MCF 10A (cell line): ENCODE results near the gene FBRS. TPM values are rescaled to one million over a fixed set of nuclear protein-coding genes. Genes with fewer than 3 reads are reported as not detected.

Source experiments
- BruUV-seq: library from RNA; stranded (reverse); fragments of 400-500 nt; replicated peaks from 2 replicates; lab custom pipeline; 2021; lab: Mats Ljungman, UMichigan
- CTCF ChIA-PET: fragments of 300-600 bp; sonication (Branson Sonifier 250); formaldehyde crosslinking; extraction: SDS; loops from one replicate; lab custom pipeline; 2021; ENCODE audit warnings: antibody characterized with exemption, inconsistent platforms; lab: Yijun Ruan, JAX
- POLR2A ChIA-PET: fragments of 300-600, 350-650 bp; sonication (Branson Sonifier 250); formaldehyde crosslinking; extraction: SDS; loops from one replicate; lab custom pipeline; 2020; ENCODE audit warnings: antibody characterized with exemption, inconsistent platforms; lab: Yijun Ruan, JAX
- DNase-seq: peaks from one replicate; pipeline ENCODE4 v3.0.0-alpha.2; 2018; ENCODE audit not compliant: unreplicated experiment
- H3K27ac Mint-ChIP-seq: one replicate; pipeline ENCODE4 v1.8.0; 2022; ENCODE audit warnings: mild to moderate bottlenecking, low read depth, mixed read lengths; ENCODE audit not compliant: unreplicated experiment
- H3K27me3 Mint-ChIP-seq: one replicate; pipeline ENCODE4 v1.8.0; 2022; ENCODE audit warnings: mixed read lengths; ENCODE audit not compliant: insufficient read depth, unreplicated experiment
- H3K36me3 Mint-ChIP-seq: one replicate; pipeline ENCODE4 v1.8.0; 2022; ENCODE audit warnings: mild to moderate bottlenecking, moderate library complexity, mixed read lengths; ENCODE audit not compliant: insufficient read depth, unreplicated experiment
- H3K4me1 Mint-ChIP-seq: one replicate; pipeline ENCODE4 v1.8.0; 2022; ENCODE audit warnings: mixed read lengths; ENCODE audit not compliant: insufficient read depth, unreplicated experiment
- H3K4me3 Mint-ChIP-seq: one replicate; pipeline ENCODE4 v1.8.0; 2022; ENCODE audit warnings: mild to moderate bottlenecking, moderate library complexity, mixed read lengths; ENCODE audit not compliant: unreplicated experiment
- H3K9me3 Mint-ChIP-seq: one replicate; pipeline ENCODE4 v1.8.0; 2022; ENCODE audit warnings: mixed read lengths; ENCODE audit not compliant: unreplicated experiment
- intact Hi-C: fragments of 100-400 bp; cut with micrococcal nuclease; formaldehyde crosslinking; loops from 2 replicates; pipeline ENCODE4 v1.14.1; 2022
- total RNA-seq: library from RNA; stranded (reverse); gene quantifications from 2 replicates; pipeline ENCODE4 v1.2.3, GENCODE V29; 2022
- TF ChIP-seq, protein P1 (sequence below): fragments of 200-600 bp; IDR thresholded peaks from one replicate; pipeline ENCODE4 v1.8.0; 2022; ENCODE audit warnings: antibody characterized with exemption, mild to moderate bottlenecking; ENCODE audit not compliant: unreplicated experiment

The FBRS gene
- total RNA-seq, 1 experiment from 2014 or later: 69.1 TPM

DNA sequence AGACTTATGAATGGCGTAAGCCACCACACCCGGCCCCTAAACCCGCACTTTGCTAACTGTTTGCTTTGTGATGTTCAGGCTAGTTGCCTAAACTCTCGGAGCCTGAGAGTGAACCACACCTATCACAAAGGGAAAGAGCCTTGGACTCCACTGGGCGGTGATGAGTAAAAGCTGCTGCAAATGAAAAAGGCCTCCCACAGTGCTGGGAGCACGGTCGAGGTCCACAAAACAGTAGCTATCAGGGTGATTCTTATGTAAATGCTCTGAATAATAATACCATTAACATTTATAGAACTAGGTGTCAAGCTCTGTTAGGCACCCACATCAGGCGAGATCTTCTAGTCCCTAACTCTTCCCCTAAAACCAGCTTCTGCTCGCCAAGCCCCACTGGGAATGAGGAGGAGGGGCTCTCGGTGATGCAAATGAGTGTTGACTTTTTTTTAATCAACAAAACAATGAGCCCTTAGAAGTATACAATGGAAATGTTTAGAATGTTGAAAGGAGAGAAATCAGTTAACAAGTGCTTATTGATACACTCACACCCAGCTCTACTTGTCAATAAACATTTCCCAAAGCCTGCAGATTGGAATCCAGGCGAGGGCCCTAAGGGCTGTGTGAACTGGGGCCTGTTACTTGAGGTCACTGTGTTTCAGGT is 19.8 kb downstream of the FBRS start:
- H3K4me3 Mint-ChIP-seq: no peak overlapping the region
- CTCF ChIA-PET: no interaction called here
- TF ChIP-seq, protein P1, sequence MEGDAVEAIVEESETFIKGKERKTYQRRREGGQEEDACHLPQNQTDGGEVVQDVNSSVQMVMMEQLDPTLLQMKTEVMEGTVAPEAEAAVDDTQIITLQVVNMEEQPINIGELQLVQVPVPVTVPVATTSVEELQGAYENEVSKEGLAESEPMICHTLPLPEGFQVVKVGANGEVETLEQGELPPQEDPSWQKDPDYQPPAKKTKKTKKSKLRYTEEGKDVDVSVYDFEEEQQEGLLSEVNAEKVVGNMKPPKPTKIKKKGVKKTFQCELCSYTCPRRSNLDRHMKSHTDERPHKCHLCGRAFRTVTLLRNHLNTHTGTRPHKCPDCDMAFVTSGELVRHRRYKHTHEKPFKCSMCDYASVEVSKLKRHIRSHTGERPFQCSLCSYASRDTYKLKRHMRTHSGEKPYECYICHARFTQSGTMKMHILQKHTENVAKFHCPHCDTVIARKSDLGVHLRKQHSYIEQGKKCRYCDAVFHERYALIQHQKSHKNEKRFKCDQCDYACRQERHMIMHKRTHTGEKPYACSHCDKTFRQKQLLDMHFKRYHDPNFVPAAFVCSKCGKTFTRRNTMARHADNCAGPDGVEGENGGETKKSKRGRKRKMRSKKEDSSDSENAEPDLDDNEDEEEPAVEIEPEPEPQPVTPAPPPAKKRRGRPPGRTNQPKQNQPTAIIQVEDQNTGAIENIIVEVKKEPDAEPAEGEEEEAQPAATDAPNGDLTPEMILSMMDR: no peak
- H3K36me3 Mint-ChIP-seq: no peaks in the 10 kb centered on the region
- H3K27me3 Mint-ChIP-seq: no peaks in the 10 kb centered on the region
- H3K9me3 Mint-ChIP-seq: no peaks in the 10 kb centered on the region
- no peaks in the 10 kb centered on the region for H3K4me1 Mint-ChIP-seq
- POLR2A ChIA-PET: interaction anchor here (0.5 kb wide), 1 partner anchor 75 kb away, joined by 3 read pairs; no protein-coding TSS in a partner anchor
- no peak overlapping the region for H3K27ac Mint-ChIP-seq
- BruUV-seq: no TSS peak
- intact Hi-C loops: no loop called here
- DNase-seq: no peak

DNA sequence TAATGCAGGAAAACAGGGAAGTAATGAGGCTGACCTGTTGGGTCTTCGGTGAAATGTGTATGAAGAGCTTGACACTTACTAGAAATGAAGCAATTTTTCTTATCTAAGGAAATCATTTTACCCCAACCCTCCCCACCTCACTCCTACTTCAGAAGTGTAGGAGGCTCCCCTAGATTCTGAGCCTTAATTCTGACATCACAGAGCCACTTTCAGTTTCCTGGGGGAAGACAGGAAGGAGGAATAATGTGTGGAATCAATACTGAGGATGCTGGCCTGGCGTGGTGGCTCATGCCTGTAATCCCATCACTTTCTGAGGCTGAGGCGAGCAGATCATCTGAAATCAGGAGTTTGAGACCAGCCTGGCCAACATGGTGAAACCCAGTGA is 20.3 kb downstream of the FBRS start:
- no TSS peak for BruUV-seq

DNA sequence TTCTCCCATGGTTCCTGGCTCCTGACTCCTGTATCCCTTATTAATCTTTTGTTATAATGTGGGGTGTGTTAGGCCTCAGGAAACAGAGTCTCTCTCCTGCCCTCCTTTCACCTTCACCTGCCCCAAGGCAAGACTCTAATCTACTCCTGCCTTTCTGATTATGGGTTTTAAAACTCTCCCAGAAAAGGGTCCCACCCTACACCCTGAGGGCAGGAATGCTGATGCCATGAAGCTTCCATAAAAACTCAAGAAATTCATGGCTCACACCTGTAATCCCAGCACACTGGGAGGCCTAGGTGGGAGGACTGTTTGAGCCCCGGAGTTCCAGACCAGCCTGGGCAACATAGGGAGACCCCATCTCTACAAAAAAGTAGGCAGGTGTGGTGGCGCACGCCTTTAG is 22.1 kb downstream of the FBRS start:
- CTCF ChIA-PET: no interaction called here
- BruUV-seq: no TSS peak
- POLR2A ChIA-PET: interaction anchor here (2.0 kb wide), 1 partner anchor 16 kb away, joined by 4 read pairs; no protein-coding TSS in a partner anchor
- no peak overlapping the region for H3K27ac Mint-ChIP-seq
- H3K4me3 Mint-ChIP-seq: no peak overlapping the region
- no peaks in the 10 kb centered on the region for H3K9me3 Mint-ChIP-seq
- H3K27me3 Mint-ChIP-seq: no peaks in the 10 kb centered on the region
- no peaks in the 10 kb centered on the region for H3K4me1 Mint-ChIP-seq
- TF ChIP-seq, protein P1: no peak
- intact Hi-C loops: no loop called here
- H3K36me3 Mint-ChIP-seq: no peaks in the 10 kb centered on the region
- DNase-seq: no peak

More for the DNA sequence above, 20.3 kb downstream of the FBRS start:
- Mint-ChIP-seq H3K36me3 (no peaks in the 10 kb centered on the region), H3K27me3 (no peaks in the 10 kb centered on the region), H3K27ac (no peak overlapping the region), H3K4me1 (no peaks in the 10 kb centered on the region), H3K4me3 (no peak overlapping the region), H3K9me3 (no peaks in the 10 kb centered on the region)
- ChIA-PET CTCF (no interaction called here), POLR2A (no interaction called here)
- TF ChIP-seq, protein P1: no peak
- no peak for DNase-seq
- intact Hi-C loops: no loop called here

DNA sequence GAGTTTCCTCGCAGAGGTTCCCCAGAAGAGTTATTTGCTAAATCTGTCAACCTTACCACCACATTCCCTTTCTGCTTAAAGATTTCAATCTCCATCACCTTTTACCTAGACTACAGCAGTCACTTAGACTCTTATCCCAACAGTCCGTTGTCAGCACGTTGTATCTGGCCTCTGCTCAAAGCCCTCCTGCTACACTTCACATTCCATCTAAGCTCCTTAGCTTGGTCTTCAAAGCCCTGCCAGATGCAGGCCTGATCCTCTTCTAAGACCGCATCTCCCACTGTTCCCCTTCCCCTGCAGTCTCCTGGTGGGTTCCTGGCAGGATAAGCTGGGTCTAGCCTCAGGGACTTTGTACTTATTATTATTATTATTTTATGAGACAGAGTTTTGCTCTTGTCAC is 30.5 kb downstream of the FBRS start:
- H3K36me3 Mint-ChIP-seq: no peaks in the 10 kb centered on the region
- ChIA-PET POLR2A (interaction anchor here (1.9 kb wide), 1 partner anchor 8 kb away, joined by 7 read pairs; no protein-coding TSS in a partner anchor), CTCF (interaction anchor here (0.6 to 1.0 kb wide), 2 partner anchors 15 to 232 kb away, joined by 3 read pairs; no protein-coding TSS in a partner anchor)
- intact Hi-C loops: no loop called here
- no peak overlapping the region for H3K4me3 Mint-ChIP-seq
- no peaks in the 10 kb centered on the region for H3K9me3 Mint-ChIP-seq
- no peak overlapping the region for H3K27ac Mint-ChIP-seq
- peaks cover 7% of the 10 kb centered on the region for H3K4me1 Mint-ChIP-seq
- TF ChIP-seq, protein P1: no peak
- no peak for DNase-seq
- BruUV-seq: no TSS peak
- no peaks in the 10 kb centered on the region for H3K27me3 Mint-ChIP-seq
